ENCODE measurements around the gene ARL6IP5.

ARL6IP5 gene

DNA sequence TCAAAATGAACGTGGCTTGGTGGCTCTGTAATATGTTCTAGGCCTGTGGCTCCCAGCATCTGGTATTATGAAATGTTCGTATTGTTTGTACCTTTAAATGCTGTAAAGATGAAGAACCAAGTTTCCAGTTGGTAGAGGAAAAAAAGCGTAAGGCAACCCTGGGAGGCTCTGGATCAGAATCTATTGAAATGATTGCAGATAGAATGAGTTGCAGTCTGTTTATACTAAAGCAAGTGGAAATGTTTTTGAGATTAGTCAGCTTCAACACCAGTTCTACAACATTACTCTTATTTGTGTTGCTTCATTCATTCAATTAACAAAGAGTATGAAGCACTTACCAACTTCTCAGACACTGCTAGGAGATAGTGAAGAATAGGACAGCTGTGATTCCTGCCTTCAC lies 5.3 kb downstream of the ARL6IP5 start:
- no peak for DNase-seq (ENCODE audit: extremely low spot score)
- ChIA-PET POLR2A (interaction anchor here (0.6 kb wide), 1 partner anchor 41 kb away, joined by 3 read pairs; no protein-coding TSS in a partner anchor), CTCF (interaction anchor here (1.0 to 2.3 kb wide), 5 partner anchors 9 to 217 kb away, joined by 3 to 6 read pairs (median 5); no protein-coding TSS in a partner anchor)
- TF ChIP-seq, protein P1, sequence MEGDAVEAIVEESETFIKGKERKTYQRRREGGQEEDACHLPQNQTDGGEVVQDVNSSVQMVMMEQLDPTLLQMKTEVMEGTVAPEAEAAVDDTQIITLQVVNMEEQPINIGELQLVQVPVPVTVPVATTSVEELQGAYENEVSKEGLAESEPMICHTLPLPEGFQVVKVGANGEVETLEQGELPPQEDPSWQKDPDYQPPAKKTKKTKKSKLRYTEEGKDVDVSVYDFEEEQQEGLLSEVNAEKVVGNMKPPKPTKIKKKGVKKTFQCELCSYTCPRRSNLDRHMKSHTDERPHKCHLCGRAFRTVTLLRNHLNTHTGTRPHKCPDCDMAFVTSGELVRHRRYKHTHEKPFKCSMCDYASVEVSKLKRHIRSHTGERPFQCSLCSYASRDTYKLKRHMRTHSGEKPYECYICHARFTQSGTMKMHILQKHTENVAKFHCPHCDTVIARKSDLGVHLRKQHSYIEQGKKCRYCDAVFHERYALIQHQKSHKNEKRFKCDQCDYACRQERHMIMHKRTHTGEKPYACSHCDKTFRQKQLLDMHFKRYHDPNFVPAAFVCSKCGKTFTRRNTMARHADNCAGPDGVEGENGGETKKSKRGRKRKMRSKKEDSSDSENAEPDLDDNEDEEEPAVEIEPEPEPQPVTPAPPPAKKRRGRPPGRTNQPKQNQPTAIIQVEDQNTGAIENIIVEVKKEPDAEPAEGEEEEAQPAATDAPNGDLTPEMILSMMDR (IDR thresholded peaks at IDR 0.05; ENCODE audit: control extremely low read depth, extremely low read depth, low read depth, missing control alignments), result no peak

DNA sequence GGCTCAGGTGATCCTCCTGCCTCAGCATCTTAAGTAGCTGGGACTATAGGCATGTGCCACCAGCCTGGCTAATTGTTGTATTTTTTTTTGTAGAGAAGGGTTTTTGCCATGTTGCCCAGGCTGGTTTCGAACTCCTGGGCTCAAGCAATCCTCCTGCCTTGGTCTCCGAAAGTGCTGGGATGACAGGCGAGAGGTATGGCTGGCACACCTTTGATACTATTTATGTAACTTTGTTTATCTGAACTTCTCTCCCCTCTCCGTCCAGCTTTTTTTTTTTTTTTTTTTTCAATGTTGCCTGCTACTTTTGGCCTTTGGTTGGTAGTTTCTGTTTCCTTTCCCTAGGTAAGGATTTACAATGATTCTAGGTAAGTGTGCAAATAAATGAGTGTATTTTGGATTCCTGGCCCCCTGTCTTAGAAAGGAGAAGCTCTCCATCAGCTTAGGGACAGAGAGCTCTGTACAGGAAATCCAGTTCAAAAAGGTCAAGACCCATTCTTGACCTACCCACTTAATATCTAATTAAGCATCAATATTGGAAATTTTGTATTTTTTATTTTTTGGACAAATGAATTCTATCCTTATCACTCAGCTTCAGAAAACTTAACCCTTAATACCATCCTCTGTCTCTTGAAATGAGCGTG lies 6.8 kb downstream of the ARL6IP5 start:
- POLR2A ChIA-PET, result interaction anchor here (0.9 to 2.0 kb wide), 2 partner anchors 9 to 39 kb away, joined by 3 to 26 read pairs; partner anchors contain the start of gene TMF1
- TF ChIP-seq, protein P1 (IDR thresholded peaks at IDR 0.05; ENCODE audit: control extremely low read depth, extremely low read depth, low read depth, missing control alignments), result no peak
- no peak for DNase-seq (ENCODE audit: extremely low spot score)
- CTCF ChIA-PET, result interaction anchor here (0.9 to 5.2 kb wide), 3 partner anchors 10 to 215 kb away, joined by 4 to 19 read pairs (median 6); no protein-coding TSS in a partner anchor

DNA sequence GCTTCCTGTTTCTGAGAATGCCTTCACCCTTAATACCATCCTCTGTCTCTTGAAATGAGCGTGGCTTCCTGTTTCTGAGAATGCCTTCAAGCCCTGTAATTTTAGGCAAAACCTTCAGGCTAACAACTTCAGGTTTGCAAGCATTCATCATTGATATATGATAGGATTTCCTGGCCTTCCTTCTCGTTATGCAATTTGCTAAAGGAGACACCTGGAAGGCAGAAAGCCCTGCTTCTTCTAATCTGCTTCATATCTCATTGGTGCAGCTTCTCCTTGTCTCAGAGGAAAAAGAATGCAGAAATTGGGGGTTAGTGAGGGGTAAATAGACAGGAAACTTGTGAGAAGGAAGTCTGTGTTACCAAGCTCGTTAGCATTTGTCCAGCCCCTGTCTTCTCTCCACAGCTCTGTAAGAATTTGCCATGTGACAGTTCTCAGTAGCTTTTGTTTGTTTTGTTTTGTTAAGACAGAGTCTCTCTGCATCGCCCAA lies 7.3 kb downstream of the ARL6IP5 start:
- POLR2A ChIA-PET, result interaction anchor here (0.9 to 2.0 kb wide), 2 partner anchors 9 to 40 kb away, joined by 3 to 26 read pairs; partner anchors contain the start of gene TMF1
- CTCF ChIA-PET, result interaction anchor here (0.9 to 5.2 kb wide), 3 partner anchors 9 to 214 kb away, joined by 4 to 19 read pairs (median 6); no protein-coding TSS in a partner anchor
- DNase-seq (ENCODE audit: extremely low spot score), result no peak

DNA sequence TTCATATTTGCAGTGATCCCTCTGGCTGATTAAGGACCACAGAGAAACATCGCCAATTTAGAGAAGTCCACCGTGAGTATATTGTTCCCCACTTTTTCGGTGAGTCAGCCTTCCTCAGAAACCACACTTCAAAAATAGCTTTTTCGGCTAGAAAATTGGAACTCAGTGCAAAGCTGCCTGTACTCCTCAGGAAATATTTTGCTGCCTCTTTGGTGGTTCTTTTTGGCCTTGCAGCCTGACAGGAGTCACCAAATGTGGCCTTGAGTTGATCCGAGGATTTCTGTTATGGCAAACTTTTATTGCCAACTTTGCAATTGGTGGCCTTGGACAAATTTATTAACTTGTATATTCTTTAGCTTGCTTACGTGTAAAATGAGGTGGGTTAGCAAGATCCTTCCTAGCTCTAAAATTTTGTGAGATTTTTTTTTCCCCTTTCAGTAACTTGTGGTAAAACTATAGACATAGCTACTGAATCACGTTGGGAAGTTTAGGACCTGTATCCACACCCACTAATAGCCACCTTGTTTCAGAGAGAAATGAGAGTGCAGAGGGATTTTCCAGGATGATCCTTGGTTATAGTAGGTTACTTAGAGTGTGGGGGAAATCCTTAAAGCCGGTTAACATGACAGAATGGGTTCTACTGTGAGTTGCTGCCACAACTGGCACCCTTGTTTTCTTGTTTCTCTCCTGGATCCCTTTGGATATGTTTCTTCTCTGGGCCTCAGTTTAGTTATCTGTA lies 9.9 kb downstream of the ARL6IP5 start:
- POLR2A ChIA-PET, result no interaction called here
- CTCF ChIA-PET, result interaction anchor here (0.8 to 5.2 kb wide), 5 partner anchors 8 to 212 kb away, joined by 3 to 19 read pairs (median 4); no protein-coding TSS in a partner anchor
- DNase-seq (ENCODE audit: extremely low spot score), result no peak
- TF ChIP-seq, protein P1 (IDR thresholded peaks at IDR 0.05; ENCODE audit: control extremely low read depth, extremely low read depth, low read depth, missing control alignments), result no peak

More for the DNA sequence above, 7.3 kb downstream of the ARL6IP5 start:
- TF ChIP-seq, protein P1 (IDR thresholded peaks at IDR 0.05; ENCODE audit: control extremely low read depth, extremely low read depth, low read depth, missing control alignments), result no peak

DNA sequence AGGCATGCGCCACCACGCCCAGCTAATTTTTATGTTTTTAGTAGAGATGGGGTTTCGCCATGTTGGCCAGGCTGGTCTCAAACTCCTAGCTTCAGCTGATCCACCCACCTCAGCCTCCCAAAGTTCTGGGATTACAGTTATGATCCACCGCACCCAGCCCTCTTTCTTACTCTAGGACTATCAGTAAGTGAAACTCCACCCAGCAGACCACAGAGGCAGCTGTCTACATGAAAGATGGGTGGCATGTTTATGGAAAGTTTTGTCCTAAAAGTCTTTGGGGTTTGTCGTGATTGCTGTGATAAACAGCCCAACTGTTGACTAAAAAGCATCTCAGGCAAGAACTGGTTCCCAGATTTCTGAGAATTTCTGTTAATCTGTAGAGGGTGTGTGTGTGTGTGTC lies 10.9 kb downstream of the ARL6IP5 start:
- DNase-seq (ENCODE audit: extremely low spot score), result no peak
- CTCF ChIA-PET, result interaction anchor here (1.0 to 5.2 kb wide), 4 partner anchors 9 to 210 kb away, joined by 3 to 19 read pairs (median 3); partner anchors contain the start of gene ARL6IP5
- POLR2A ChIA-PET, result no interaction called here
- TF ChIP-seq, protein P1 (IDR thresholded peaks at IDR 0.05; ENCODE audit: control extremely low read depth, extremely low read depth, low read depth, missing control alignments), result no peak

DNA sequence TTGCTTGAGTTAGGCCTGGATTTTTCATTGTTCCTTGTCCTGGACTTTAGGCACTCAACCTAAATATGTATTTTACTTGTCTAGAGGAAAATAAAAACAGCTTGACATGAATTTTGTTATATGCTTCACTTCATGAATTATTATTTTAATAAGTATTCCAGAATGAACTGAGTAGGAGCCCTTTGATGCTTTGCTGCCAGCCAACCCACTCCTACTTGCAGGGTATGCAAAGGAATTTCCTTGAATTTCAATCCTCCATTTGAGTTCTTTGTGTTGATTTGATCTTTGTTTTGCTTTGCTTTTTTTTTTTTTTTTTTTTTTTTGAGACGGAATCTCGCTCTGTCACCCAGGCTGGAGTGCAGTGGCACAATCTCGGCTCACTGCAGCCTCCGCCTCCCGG lies 11.6 kb downstream of the ARL6IP5 start:
- POLR2A ChIA-PET, result no interaction called here
- TF ChIP-seq, protein P1 (IDR thresholded peaks at IDR 0.05; ENCODE audit: control extremely low read depth, extremely low read depth, low read depth, missing control alignments), result no peak
- DNase-seq (ENCODE audit: extremely low spot score), result no peak
- CTCF ChIA-PET, result interaction anchor here (1.3 to 5.2 kb wide), 2 partner anchors 24 to 209 kb away, joined by 3 to 19 read pairs; no protein-coding TSS in a partner anchor

Measured in GM10248 (cell line).